Panc1 (cell line): ENCODE data around the gene SLC25A13. TPM values are rescaled to one million over a fixed set of nuclear protein-coding genes. Genes with fewer than 3 reads are reported as not detected.

Experiments
- ATAC-seq: fragments of 200-7000 bp; cut with Tn5 transposase; 2 replicates; pipeline ENCODE4 v1.9.1; 2020; ENCODE audit warnings: mild to moderate bottlenecking, moderate library complexity
- BruUV-seq: library from RNA; stranded (reverse); fragments of 400-500 nt; replicated peaks from 2 replicates; lab custom pipeline; 2021; lab: Mats Ljungman, UMichigan
- CTCF ChIA-PET: fragments of 300-600 bp; sonication (Branson Sonifier 250); formaldehyde crosslinking; loops from one replicate; lab custom pipeline; 2022; ENCODE audit warnings: antibody characterized with exemption; lab: Charles Lee
- POLR2A ChIA-PET: fragments of 300-600 bp; sonication (Branson Sonifier 250); formaldehyde crosslinking; loops from one replicate; lab custom pipeline; 2022; ENCODE audit warnings: antibody characterized with exemption; lab: Charles Lee
- DNase-seq: peaks from one replicate; pipeline ENCODE4 v3.0.0-alpha.2; 2010; ENCODE audit warnings: low read depth, low spot score
- H3K27ac ChIP-seq: 2 replicates; pipeline ENCODE4 v1.5.1; 2011; ENCODE audit warnings: mild to moderate bottlenecking, low read length, inconsistent platforms
- H3K27me3 ChIP-seq: fragments of 200-500 bp; sonication (Bioruptor generic); 2 replicates; pipeline ENCODE4 v1.6.0; 2014; ENCODE audit warnings: low read length, inconsistent platforms; ENCODE audit not compliant: control insufficient read depth, insufficient read depth
- H3K36me3 ChIP-seq: fragments of 200-500 bp; sonication (Bioruptor generic); 2 replicates; pipeline ENCODE4 v1.5.1; 2014; ENCODE audit warnings: inconsistent platforms, mild to moderate bottlenecking, low read length, moderate library complexity; ENCODE audit not compliant: control insufficient read depth, insufficient read depth
- H3K4me1 ChIP-seq: 2 replicates; pipeline ENCODE4 v1.5.1; 2011; ENCODE audit warnings: inconsistent platforms, mild to moderate bottlenecking, low read length, moderate library complexity; ENCODE audit not compliant: control insufficient read depth, insufficient read depth
- H3K4me3 ChIP-seq, 2 experiments: 2 replicates each; pipeline ENCODE4 v1.5.1; 2011 to 2012; ENCODE audit warnings: low read depth in 2 of 2, low read length in 2 of 2, mild to moderate bottlenecking in 2 of 2, inconsistent platforms in 1 of 2, moderate library complexity in 1 of 2
- H3K9me3 ChIP-seq: fragments of 200-500 bp; sonication (Bioruptor generic); 2 replicates; pipeline ENCODE4 v1.5.1; 2014; ENCODE audit warnings: low read depth, mild to moderate bottlenecking, inconsistent platforms, low read length, moderate library complexity; ENCODE audit not compliant: control insufficient read depth, insufficient read depth
- POLR2AphosphoS5 ChIP-seq: IDR thresholded peaks from 2 replicates; pipeline ENCODE4 v1.6.1; 2012; ENCODE audit warnings: mild to moderate bottlenecking, low read depth, low read length, moderate library complexity
- SIN3A ChIP-seq: IDR thresholded peaks from 2 replicates; pipeline ENCODE4 v1.6.1; 2012; ENCODE audit warnings: low read depth, mild to moderate bottlenecking, low read length, moderate library complexity, borderline replicate concordance; ENCODE audit not compliant: insufficient read depth
- TCF7L2 ChIP-seq: IDR thresholded peaks from 2 replicates; pipeline ENCODE4 v1.6.1; 2011; ENCODE audit warnings: mild to moderate bottlenecking, low read depth, low read length, inconsistent platforms
- in situ Hi-C: cut with HindIII; loops from 2 replicates; pipeline ENCODE4 v1.10.0; 2016; ENCODE audit warnings: low sequenced_read_pairs, low pct_unique_long_range_greater_than_20kb
- intact Hi-C: fragments of 100-400 bp; cut with micrococcal nuclease; formaldehyde crosslinking; loops from one replicate; pipeline ENCODE4 v1.10.0; 2022; ENCODE audit not compliant: unreplicated experiment
- total RNA-seq: library from RNA; stranded (reverse); gene quantifications from one replicate; pipeline ENCODE4 v1.2.1, GENCODE V29; 2021; ENCODE audit not compliant: unreplicated experiment
- TF ChIP-seq, protein P1 (sequence below): fragments of 450-650 bp; IDR thresholded peaks from 2 replicates; pipeline ENCODE4 v1.5.1; 2017; ENCODE audit warnings: mild to moderate bottlenecking
- TF ChIP-seq, protein P2 (sequence below), 2 experiments: IDR thresholded peaks; 2 replicates each; pipeline ENCODE4 v1.6.1; 2011 to 2012; ENCODE audit warnings: low read depth in 2 of 2, control low read depth in 1 of 2, low read length in 1 of 2, mild to moderate bottlenecking in 1 of 2, moderate library complexity in 1 of 2; ENCODE audit not compliant: insufficient read depth in 1 of 2

SLC25A13 gene
- total RNA-seq, 1 experiment from 2014 or later, result 69.4 TPM

DNA sequence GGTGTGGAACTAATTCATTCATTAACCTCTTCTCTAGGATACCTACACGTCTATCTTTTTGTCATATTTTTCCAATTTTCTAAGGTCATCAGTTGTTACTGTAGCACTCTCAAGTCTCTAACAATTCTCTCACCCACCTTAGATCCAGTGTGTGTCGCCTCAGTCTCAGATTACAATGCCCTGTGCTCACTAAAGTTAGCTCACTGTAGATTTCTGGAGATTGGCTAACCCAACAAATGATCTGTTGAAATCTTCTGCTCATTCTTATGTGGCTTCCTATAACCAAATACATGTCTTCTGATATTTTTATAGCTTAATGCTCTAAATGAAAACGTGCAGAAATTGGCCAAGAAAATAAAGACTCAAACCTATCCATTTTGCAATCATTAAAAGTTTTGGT, 142.6 kb downstream of the SLC25A13 start:
- intact Hi-C loops, result no loop called here
- Histone ChIP-seq H3K27ac (no peak overlapping the region), H3K4me1 (no peaks in the 10 kb centered on the region), H3K4me3 (no peak overlapping the region), H3K9me3 (no peaks in the 10 kb centered on the region), H3K36me3 (peaks cover 7% of the 10 kb centered on the region), H3K27me3 (no peaks in the 10 kb centered on the region)
- no peak for TF ChIP-seq POLR2AphosphoS5
- no peak for TF ChIP-seq TCF7L2
- TF ChIP-seq, protein P1, sequence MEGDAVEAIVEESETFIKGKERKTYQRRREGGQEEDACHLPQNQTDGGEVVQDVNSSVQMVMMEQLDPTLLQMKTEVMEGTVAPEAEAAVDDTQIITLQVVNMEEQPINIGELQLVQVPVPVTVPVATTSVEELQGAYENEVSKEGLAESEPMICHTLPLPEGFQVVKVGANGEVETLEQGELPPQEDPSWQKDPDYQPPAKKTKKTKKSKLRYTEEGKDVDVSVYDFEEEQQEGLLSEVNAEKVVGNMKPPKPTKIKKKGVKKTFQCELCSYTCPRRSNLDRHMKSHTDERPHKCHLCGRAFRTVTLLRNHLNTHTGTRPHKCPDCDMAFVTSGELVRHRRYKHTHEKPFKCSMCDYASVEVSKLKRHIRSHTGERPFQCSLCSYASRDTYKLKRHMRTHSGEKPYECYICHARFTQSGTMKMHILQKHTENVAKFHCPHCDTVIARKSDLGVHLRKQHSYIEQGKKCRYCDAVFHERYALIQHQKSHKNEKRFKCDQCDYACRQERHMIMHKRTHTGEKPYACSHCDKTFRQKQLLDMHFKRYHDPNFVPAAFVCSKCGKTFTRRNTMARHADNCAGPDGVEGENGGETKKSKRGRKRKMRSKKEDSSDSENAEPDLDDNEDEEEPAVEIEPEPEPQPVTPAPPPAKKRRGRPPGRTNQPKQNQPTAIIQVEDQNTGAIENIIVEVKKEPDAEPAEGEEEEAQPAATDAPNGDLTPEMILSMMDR, result no peak
- TF ChIP-seq SIN3A, result no peak
- TF ChIP-seq, protein P2, sequence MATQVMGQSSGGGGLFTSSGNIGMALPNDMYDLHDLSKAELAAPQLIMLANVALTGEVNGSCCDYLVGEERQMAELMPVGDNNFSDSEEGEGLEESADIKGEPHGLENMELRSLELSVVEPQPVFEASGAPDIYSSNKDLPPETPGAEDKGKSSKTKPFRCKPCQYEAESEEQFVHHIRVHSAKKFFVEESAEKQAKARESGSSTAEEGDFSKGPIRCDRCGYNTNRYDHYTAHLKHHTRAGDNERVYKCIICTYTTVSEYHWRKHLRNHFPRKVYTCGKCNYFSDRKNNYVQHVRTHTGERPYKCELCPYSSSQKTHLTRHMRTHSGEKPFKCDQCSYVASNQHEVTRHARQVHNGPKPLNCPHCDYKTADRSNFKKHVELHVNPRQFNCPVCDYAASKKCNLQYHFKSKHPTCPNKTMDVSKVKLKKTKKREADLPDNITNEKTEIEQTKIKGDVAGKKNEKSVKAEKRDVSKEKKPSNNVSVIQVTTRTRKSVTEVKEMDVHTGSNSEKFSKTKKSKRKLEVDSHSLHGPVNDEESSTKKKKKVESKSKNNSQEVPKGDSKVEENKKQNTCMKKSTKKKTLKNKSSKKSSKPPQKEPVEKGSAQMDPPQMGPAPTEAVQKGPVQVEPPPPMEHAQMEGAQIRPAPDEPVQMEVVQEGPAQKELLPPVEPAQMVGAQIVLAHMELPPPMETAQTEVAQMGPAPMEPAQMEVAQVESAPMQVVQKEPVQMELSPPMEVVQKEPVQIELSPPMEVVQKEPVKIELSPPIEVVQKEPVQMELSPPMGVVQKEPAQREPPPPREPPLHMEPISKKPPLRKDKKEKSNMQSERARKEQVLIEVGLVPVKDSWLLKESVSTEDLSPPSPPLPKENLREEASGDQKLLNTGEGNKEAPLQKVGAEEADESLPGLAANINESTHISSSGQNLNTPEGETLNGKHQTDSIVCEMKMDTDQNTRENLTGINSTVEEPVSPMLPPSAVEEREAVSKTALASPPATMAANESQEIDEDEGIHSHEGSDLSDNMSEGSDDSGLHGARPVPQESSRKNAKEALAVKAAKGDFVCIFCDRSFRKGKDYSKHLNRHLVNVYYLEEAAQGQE (IDR thresholded peaks at IDR 0.05; ENCODE audit: insufficient read depth in 1 of 2, low read depth in 2 of 2, low read length in 1 of 2), result no peak
- in situ Hi-C loops, result no loop called here
- POLR2A ChIA-PET, result no interaction called here
- DNase-seq (no peak), ATAC-seq (no peak)
- BruUV-seq, result no TSS peak
- CTCF ChIA-PET, result no interaction called here

DNA sequence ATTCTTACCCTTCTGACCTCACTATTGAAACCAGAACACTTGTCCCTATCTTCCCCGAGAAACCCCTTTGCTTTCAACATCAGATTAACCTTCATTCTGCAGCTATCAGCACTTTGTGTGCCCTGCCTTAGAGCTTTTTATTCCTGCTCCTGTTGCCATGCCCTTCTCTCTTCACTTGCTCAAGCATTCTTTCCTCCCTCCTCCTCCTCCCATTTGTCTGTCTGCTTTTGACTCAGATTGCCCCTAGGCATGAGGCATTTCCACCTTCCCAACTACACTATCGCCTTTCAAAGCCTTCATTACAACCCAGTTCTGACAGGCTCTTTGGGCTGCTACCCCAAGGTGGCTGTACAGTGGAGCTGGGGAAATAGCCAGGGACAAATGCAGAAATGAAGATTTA, 143.3 kb downstream of the SLC25A13 start:
- no peaks in the 10 kb centered on the region for H3K4me1 ChIP-seq
- no peak overlapping the region for H3K4me3 ChIP-seq
- no peak for DNase-seq
- BruUV-seq, result no TSS peak
- H3K27ac ChIP-seq, result no peak overlapping the region
- ATAC-seq, result no peak
- CTCF ChIA-PET, result no interaction called here
- no peaks in the 10 kb centered on the region for H3K9me3 ChIP-seq
- POLR2A ChIA-PET, result no interaction called here
- in situ Hi-C loops, result no loop called here
- H3K36me3 ChIP-seq, result peaks cover 2% of the 10 kb centered on the region; the same call in 1 of the 2 replicates
- no peaks in the 10 kb centered on the region for H3K27me3 ChIP-seq
- intact Hi-C loops, result no loop called here
- TF ChIP-seq POLR2AphosphoS5 (no peak), SIN3A (no peak), TCF7L2 (no peak)
- TF ChIP-seq, protein P2 (IDR thresholded peaks at IDR 0.05; ENCODE audit: insufficient read depth in 1 of 2, low read depth in 2 of 2, low read length in 1 of 2), result no peak
- TF ChIP-seq, protein P1, result no peak
